Measurements from ENCODE around the gene DMD. TPM values are rescaled to one million over a fixed set of nuclear protein-coding genes. Genes with fewer than 3 reads are reported as not detected.

The DMD gene
- total and polyA plus RNA-seq, 2 donors from 2014 or later = 4.2 to 17.9 TPM

- no peak for FAIRE-seq
- no peak overlapping the region for H3K27ac ChIP-seq (ENCODE audit: low read depth in 2 of 2, low read length in 2 of 2)
Observed at GRCh38 chrX:31366041-31366440, 1845.3 kb downstream of the DMD start.

GRCh38 chrX:31356275-31357212 is 1854.8 kb downstream of the DMD start:
- H3K9ac ChIP-seq (ENCODE audit: low read length in 3 of 3) = no peak overlapping the region
- H3K9me3 ChIP-seq (ENCODE audit: control insufficient read depth in 2 of 3, insufficient read depth in 1 of 3, low read length in 3 of 3) = no peaks in the 10 kb centered on the region
- no peak for TF ChIP-seq CTCF (IDR thresholded peaks at IDR 0.05; ENCODE audit: borderline replicate concordance, extremely low read depth, insufficient read depth)
- H3K4me3 ChIP-seq (ENCODE audit: low read length in 3 of 3) = no peak overlapping the region
- intact Hi-C loops (cut with DNase I) = no loop called here
- no peak overlapping the region for H3K27ac ChIP-seq (ENCODE audit: low read depth in 2 of 2, low read length in 2 of 2)
- no peaks in the 10 kb centered on the region for H3K36me3 ChIP-seq (ENCODE audit: control insufficient read depth in 2 of 3, insufficient read depth in 3 of 3, low read length in 3 of 3)
- H3K4me1 ChIP-seq (ENCODE audit: control insufficient read depth in 2 of 3, insufficient read depth in 2 of 3, low read depth in 1 of 3, low read length in 3 of 3) = no peaks in the 10 kb centered on the region
- no peak for DNase-seq
- no peaks in the 10 kb centered on the region for H3K27me3 ChIP-seq (ENCODE audit: control insufficient read depth, insufficient read depth, low read length)
- peak; percentile 85 for FAIRE-seq

More at GRCh38 chrX:31366041-31366440, 1845.3 kb downstream of the DMD start:
- Histone ChIP-seq H3K27me3 (ENCODE audit: control insufficient read depth, insufficient read depth, low read length) (no peaks in the 10 kb centered on the region), H3K9me3 (ENCODE audit: control insufficient read depth in 2 of 3, insufficient read depth in 1 of 3, low read length in 3 of 3) (no peaks in the 10 kb centered on the region), H3K36me3 (ENCODE audit: control insufficient read depth in 2 of 3, insufficient read depth in 3 of 3, low read length in 3 of 3) (no peaks in the 10 kb centered on the region), H3K4me3 (ENCODE audit: low read length in 3 of 3) (no peak overlapping the region), H3K4me1 (ENCODE audit: control insufficient read depth in 2 of 3, insufficient read depth in 2 of 3, low read depth in 1 of 3, low read length in 3 of 3) (no peaks in the 10 kb centered on the region), H3K9ac (ENCODE audit: low read length in 3 of 3) (no peak overlapping the region)
- DNase-seq = no peak
- TF ChIP-seq CTCF (IDR thresholded peaks at IDR 0.05; ENCODE audit: borderline replicate concordance, extremely low read depth, insufficient read depth) = no peak
- intact Hi-C loops (cut with DNase I) = no loop called here

- no peak for TF ChIP-seq CTCF (IDR thresholded peaks at IDR 0.05; ENCODE audit: borderline replicate concordance, extremely low read depth, insufficient read depth)
- H3K4me1 ChIP-seq (ENCODE audit: control insufficient read depth in 2 of 3, insufficient read depth in 2 of 3, low read depth in 1 of 3, low read length in 3 of 3) = no peaks in the 10 kb centered on the region
- FAIRE-seq = no peak
- no peak overlapping the region for H3K9ac ChIP-seq (ENCODE audit: low read length in 3 of 3)
- intact Hi-C loops (cut with DNase I) = no loop called here
- H3K4me3 ChIP-seq (ENCODE audit: low read length in 3 of 3) = no peak overlapping the region
- H3K27me3 ChIP-seq (ENCODE audit: control insufficient read depth, insufficient read depth, low read length) = no peaks in the 10 kb centered on the region
- no peaks in the 10 kb centered on the region for H3K36me3 ChIP-seq (ENCODE audit: control insufficient read depth in 2 of 3, insufficient read depth in 3 of 3, low read length in 3 of 3)
- H3K27ac ChIP-seq (ENCODE audit: low read depth in 2 of 2, low read length in 2 of 2) = no peak overlapping the region
- no peaks in the 10 kb centered on the region for H3K9me3 ChIP-seq (ENCODE audit: control insufficient read depth in 2 of 3, insufficient read depth in 1 of 3, low read length in 3 of 3)
- no peak for DNase-seq
Observed at GRCh38 chrX:31355206-31355955, 1856.0 kb downstream of the DMD start.

Measured in kidney (tissue), 14 donors.